Uterus (tissue), 2 donors: Measurements from ENCODE around the gene RASL12.

Experiments
- POLR2A ChIP-seq, 2 donors: fragments of 450-650 bp; IDR thresholded peaks; one replicate each; pipeline ENCODE4 v1.6.1; 2016; ENCODE audit warnings: antibody characterized with exemption in 2 of 2, mild to moderate bottlenecking in 1 of 2, moderate library complexity in 1 of 2
- TF ChIP-seq, protein P1 (sequence below), 4 experiments: fragments of 200-600 bp in 2 of 4; fragments of 450-650 bp in 2 of 4; sonication (generic) in 2 of 4; IDR thresholded peaks; one replicate each; pipeline ENCODE4 v1.5.1; 2016 to 2019; ENCODE audit warnings: antibody characterized with exemption in 4 of 4, mild to moderate bottlenecking in 2 of 4, moderate library complexity in 1 of 4

DNA sequence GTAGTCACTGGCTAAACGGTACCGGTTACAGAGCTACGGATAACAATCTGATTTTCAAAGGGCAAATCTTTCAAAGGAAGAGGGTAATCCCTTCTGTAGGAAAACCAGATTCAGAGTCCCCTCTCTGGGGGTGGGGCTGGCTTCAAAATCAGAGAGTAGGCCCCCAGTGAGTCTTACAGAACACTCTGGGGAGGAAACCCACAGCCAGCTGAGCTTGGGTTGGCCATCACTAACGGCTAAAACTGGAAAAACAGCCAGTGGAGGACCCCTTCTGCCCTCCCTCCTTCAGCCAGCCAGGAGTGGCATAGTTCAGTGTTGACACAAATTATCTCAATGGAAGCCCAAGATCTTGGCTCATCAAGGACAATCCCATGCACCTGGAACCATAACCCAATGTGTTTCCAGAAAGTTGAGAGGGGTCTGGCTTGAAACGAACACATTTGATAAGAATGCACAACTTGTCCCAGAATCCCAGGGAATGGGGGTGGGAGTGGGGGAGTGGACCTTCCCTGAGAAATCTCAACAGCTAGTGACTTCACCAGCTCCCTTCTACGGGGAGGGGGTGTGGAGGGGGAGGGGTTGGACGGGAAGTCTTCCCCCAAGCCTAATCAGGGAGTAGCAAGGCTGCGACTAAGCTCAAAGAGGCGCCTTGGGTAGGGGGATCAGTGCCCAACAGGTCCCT lies 1.0 kb downstream of the RASL12 start:
- TF ChIP-seq POLR2A (IDR thresholded peaks at IDR 0.05) = peak in 1 of 2 donors; percentile 37
- TF ChIP-seq, protein P1, sequence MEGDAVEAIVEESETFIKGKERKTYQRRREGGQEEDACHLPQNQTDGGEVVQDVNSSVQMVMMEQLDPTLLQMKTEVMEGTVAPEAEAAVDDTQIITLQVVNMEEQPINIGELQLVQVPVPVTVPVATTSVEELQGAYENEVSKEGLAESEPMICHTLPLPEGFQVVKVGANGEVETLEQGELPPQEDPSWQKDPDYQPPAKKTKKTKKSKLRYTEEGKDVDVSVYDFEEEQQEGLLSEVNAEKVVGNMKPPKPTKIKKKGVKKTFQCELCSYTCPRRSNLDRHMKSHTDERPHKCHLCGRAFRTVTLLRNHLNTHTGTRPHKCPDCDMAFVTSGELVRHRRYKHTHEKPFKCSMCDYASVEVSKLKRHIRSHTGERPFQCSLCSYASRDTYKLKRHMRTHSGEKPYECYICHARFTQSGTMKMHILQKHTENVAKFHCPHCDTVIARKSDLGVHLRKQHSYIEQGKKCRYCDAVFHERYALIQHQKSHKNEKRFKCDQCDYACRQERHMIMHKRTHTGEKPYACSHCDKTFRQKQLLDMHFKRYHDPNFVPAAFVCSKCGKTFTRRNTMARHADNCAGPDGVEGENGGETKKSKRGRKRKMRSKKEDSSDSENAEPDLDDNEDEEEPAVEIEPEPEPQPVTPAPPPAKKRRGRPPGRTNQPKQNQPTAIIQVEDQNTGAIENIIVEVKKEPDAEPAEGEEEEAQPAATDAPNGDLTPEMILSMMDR (IDR thresholded peaks at IDR 0.05) = no peak
